ENCODE measurements around the gene C9orf153. TPM values are rescaled to one million over a fixed set of nuclear protein-coding genes. Genes with fewer than 3 reads are reported as not detected.

The C9orf153 gene
- total RNA-seq, result 0.38 TPM
- long read RNA-seq, partial matches to known transcripts, result 0 of 1 reads
- long read RNA-seq, other reads (novel, unspliced or antisense), result 1 of 1 reads

DNA sequence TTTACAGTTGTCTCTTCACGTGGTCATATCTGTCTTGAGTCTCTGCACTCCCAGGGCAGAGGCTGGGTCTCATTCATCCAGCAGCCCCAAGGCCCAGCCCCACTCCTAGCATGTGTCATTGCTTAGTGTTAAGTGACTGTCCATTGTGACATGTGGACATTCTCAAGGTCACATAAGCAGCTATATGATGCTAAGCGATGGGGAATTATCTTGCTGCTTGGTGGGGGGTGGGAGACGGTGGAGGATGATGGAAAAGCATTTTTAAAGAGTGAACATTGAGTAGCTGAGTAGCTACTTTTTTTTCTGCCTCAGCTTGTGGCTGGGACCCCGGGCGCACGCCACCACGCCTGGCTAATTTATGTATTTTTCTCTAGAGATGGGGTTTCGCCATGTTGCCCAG, at the start of gene C9orf153:
TSS of gene C9orf153 (minus strand) at position 101 of the 400 bp plus-strand sequence. CDS start 30,054 bp downstream, outside the sequence.
- intact Hi-C loops (cut with micrococcal nuclease), result no loop called here
- no peak within 1 kb of the TSS for H3K4me3 ChIP-seq
- TF ChIP-seq, protein P1, sequence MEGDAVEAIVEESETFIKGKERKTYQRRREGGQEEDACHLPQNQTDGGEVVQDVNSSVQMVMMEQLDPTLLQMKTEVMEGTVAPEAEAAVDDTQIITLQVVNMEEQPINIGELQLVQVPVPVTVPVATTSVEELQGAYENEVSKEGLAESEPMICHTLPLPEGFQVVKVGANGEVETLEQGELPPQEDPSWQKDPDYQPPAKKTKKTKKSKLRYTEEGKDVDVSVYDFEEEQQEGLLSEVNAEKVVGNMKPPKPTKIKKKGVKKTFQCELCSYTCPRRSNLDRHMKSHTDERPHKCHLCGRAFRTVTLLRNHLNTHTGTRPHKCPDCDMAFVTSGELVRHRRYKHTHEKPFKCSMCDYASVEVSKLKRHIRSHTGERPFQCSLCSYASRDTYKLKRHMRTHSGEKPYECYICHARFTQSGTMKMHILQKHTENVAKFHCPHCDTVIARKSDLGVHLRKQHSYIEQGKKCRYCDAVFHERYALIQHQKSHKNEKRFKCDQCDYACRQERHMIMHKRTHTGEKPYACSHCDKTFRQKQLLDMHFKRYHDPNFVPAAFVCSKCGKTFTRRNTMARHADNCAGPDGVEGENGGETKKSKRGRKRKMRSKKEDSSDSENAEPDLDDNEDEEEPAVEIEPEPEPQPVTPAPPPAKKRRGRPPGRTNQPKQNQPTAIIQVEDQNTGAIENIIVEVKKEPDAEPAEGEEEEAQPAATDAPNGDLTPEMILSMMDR (IDR thresholded peaks at IDR 0.05; ENCODE audit: borderline replicate concordance), result no peak
- no peak within 1 kb of the TSS for H3K27ac ChIP-seq (replicated peaks)
- no peaks in the 10 kb centered on the region for H3K9me3 ChIP-seq (replicated peaks)
- peaks cover 33% of the 10 kb centered on the region for H3K4me1 ChIP-seq
- H3K36me3 ChIP-seq, result peaks cover 19% of the 10 kb centered on the region
- no peaks in the 10 kb centered on the region for H3K27me3 ChIP-seq (ENCODE audit: low read depth)
- DNase-seq, result no peak

DNA sequence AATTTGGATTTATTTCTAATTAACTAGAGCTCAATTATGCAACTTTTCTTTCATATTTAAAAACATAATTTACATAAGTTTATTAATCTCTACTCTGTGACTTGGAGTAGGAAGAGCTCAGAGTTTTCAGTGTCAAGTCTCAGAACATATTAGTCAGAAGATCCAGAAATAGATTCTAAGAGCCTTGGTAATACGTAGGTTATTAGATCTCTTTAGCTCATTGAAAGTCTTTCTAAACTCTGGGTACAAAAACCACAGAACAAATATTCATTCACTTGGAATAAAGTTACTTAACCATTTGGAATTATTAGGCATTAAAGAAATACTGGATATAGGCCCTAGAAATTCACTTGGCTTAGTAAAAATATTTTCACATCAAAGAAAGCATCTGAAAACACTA, 49.2 kb upstream of the C9orf153 start:
- no peaks in the 10 kb centered on the region for H3K27me3 ChIP-seq (ENCODE audit: low read depth)
- no peaks in the 10 kb centered on the region for H3K4me1 ChIP-seq
- no peak overlapping the region for H3K4me3 ChIP-seq
- no peak overlapping the region for H3K27ac ChIP-seq (replicated peaks)
- H3K9me3 ChIP-seq (replicated peaks), result no peaks in the 10 kb centered on the region
- TF ChIP-seq, protein P1 (IDR thresholded peaks at IDR 0.05; ENCODE audit: borderline replicate concordance), result no peak
- intact Hi-C loops (cut with micrococcal nuclease), result no loop called here
- peaks cover 84% of the 10 kb centered on the region for H3K36me3 ChIP-seq
- no peak for DNase-seq

DNA sequence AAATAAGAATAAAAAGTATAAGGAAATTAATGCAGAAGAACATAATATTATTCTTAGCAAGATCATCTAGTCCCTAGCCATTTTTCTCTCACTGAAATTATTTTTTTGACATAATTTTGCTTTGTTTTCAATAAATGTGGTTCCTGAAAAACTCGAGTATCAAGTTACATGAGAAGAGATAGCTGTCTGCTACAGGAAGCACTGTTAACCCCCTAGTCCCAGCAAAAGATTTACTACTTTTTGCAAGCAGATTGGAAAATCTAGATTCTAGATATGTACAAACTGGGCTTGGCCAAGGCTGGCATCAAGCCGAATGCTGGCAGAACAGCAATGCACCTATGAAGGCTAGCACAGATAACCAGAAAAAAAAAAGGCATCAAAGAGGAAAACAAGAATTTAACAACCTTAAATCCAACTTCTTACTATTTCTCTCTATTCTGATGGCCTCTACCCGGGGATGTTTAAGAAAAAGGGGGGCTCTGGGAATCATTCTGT, 44.8 kb upstream of the C9orf153 start:
- Histone ChIP-seq H3K4me3 (no peak overlapping the region), H3K27me3 (ENCODE audit: low read depth) (no peaks in the 10 kb centered on the region), H3K4me1 (no peaks in the 10 kb centered on the region), H3K27ac (replicated peaks) (no peak overlapping the region), H3K9me3 (replicated peaks) (no peaks in the 10 kb centered on the region), H3K36me3 (peaks cover 99% of the 10 kb centered on the region)
- TF ChIP-seq, protein P1 (IDR thresholded peaks at IDR 0.05; ENCODE audit: borderline replicate concordance), result no peak
- no peak for DNase-seq
- intact Hi-C loops (cut with micrococcal nuclease), result no loop called here

DNA sequence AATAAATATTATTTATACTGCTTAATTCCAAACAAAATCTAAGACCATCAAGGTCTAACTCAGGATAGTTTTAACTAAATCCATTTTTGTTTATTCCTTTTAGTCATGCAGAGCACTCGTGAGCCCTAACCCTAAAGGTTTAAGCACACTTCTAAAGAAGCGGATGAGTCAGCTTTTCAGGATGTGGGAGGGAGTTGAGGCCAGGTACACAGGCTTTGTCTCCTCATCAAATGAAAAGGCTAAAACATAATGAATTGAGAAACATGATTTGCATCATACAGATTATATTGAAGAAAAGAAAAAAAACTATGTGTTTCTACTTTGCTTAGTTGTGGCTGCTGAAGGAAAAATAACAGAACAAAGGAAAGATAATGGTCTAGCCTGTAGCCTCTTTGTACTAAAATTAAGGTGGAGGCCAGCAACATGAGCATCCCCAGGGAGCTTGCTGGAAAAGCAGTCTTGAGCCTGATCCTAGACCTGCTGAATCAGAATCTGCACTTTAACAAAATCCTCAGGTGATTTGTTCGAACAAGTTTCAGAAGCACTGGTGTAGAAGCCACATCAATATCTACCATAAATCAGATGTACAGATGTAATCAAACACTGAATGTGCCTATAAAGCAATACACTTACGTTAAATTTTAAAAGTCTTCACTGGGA, 44.0 kb upstream of the C9orf153 start:
- Histone ChIP-seq H3K4me1 (no peaks in the 10 kb centered on the region), H3K9me3 (replicated peaks) (no peaks in the 10 kb centered on the region), H3K36me3 (peaks cover 99% of the 10 kb centered on the region), H3K4me3 (no peak overlapping the region), H3K27me3 (ENCODE audit: low read depth) (no peaks in the 10 kb centered on the region), H3K27ac (replicated peaks) (no peak overlapping the region)
- DNase-seq, result no peak
- intact Hi-C loops (cut with micrococcal nuclease), result no loop called here
- TF ChIP-seq, protein P1 (IDR thresholded peaks at IDR 0.05; ENCODE audit: borderline replicate concordance), result no peak

DNA sequence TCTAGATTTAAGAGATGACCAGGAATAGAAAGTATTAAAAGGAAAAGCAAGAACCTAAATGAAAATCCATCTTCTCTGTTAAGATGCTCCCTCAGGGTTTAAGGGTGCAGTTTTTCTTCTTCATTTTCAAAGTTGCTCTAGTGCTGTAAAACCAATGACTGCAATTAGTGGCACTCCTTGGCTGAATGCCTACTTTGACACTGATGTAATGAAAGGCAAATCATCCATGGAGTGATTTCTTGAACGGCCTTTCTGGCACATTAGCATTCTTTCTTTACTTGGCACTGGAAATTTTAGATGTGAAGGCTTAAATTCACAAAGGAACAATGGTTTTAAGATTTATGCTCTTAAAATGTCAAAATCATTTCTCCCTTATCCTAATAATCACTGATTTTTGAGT, 42.2 kb upstream of the C9orf153 start:
- H3K9me3 ChIP-seq (replicated peaks), result no peaks in the 10 kb centered on the region

More for the DNA sequence above, 42.2 kb upstream of the C9orf153 start:
- Histone ChIP-seq H3K36me3 (peaks cover 98% of the 10 kb centered on the region), H3K4me3 (no peak overlapping the region), H3K27ac (replicated peaks) (no peak overlapping the region), H3K4me1 (no peaks in the 10 kb centered on the region), H3K27me3 (ENCODE audit: low read depth) (no peaks in the 10 kb centered on the region)
- intact Hi-C loops (cut with micrococcal nuclease), result no loop called here
- TF ChIP-seq, protein P1 (IDR thresholded peaks at IDR 0.05; ENCODE audit: borderline replicate concordance), result no peak
- DNase-seq, result no peak
